Body of pancreas (tissue), 4 donors: ENCODE measurements around the gene ZNF18.

ENCODE experiments used
- POLR2A ChIP-seq, 3 donors: fragments of 450-650 bp; IDR thresholded peaks; one replicate each; pipeline ENCODE4 v1.6.1; 2016; ENCODE audit warnings: antibody characterized with exemption in 3 of 3, mild to moderate bottlenecking in 2 of 3
- TF ChIP-seq, protein P1 (sequence below), 7 experiments: fragments of 450-650 bp in 4 of 7; fragments of 200-600 bp in 3 of 7; sonication (generic) in 3 of 7; IDR thresholded peaks; one replicate each; pipeline ENCODE4 v1.5.1; 2016 to 2019; ENCODE audit warnings: antibody characterized with exemption in 7 of 7

DNA sequence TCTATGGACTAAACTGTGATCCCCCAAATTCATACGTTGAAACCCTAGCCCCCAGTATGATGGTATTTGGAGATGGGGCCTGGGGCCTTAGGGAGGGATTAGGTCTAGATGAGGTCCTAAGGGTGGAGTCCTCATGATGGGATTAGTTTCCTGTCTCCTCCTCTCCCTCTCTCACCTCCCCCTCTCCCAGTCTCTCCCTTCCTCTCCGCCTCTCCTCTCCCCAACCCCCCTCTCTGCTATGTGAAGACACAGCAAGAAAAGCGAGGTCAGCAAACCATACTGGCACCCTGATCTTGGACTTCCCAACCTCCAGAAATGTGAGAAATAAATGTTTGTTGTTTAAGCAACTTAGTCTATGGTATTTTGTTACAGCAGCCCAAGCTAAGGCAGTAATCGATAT is 15.4 kb downstream of the ZNF18 start:
- TF ChIP-seq, protein P1, sequence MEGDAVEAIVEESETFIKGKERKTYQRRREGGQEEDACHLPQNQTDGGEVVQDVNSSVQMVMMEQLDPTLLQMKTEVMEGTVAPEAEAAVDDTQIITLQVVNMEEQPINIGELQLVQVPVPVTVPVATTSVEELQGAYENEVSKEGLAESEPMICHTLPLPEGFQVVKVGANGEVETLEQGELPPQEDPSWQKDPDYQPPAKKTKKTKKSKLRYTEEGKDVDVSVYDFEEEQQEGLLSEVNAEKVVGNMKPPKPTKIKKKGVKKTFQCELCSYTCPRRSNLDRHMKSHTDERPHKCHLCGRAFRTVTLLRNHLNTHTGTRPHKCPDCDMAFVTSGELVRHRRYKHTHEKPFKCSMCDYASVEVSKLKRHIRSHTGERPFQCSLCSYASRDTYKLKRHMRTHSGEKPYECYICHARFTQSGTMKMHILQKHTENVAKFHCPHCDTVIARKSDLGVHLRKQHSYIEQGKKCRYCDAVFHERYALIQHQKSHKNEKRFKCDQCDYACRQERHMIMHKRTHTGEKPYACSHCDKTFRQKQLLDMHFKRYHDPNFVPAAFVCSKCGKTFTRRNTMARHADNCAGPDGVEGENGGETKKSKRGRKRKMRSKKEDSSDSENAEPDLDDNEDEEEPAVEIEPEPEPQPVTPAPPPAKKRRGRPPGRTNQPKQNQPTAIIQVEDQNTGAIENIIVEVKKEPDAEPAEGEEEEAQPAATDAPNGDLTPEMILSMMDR (IDR thresholded peaks at IDR 0.05): no peak
- no peak for TF ChIP-seq POLR2A (IDR thresholded peaks at IDR 0.05)
